ENCODE results near the gene MGLL. TPM values are rescaled to one million over a fixed set of nuclear protein-coding genes. Genes with fewer than 3 reads are reported as not detected.
A peak's percentile ranks its signal among the peaks of the same experiment; 100 is the strongest.

Gene MGLL
- total RNA-seq, 2 experiments from 2014 or later = 19.2 to 21.6 TPM

DNA sequence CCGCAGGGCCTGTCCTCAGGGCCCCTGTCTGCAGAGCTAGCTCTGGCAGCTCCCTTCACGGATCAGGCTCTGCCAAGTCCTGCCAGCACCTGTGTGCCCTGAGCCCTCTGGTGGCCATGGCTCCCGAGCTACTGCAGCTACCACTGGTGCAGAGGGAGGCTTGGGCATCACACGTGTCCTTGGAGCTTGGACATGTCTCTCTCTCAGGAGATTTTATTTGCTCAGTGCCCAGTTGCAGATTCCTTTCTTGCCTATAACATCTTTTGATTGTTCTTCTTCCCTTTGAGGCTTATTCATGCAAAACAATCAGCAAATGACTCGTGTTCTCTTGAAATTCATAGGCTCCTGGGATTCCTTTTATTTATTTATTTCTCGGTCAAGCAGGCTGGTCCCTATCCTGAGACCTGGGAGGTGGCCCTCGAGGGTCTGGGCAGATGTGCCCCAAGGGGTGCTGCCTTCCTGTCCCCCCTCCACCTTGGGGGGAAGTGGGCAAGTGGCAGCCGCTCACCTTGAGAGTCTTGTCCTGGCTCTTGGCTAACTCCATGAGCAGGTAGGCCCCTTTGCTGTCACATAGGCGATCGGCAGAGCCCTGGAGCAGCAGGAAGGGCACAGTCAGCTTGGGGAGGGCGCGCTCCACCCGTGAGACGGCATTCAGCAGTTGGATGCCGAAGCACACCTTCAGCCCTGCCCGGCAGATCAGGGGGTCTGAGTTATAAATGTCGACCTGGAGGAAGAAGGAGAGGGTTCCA is 127.7 kb downstream of the MGLL start:
- Histone ChIP-seq H3K4me2 (ENCODE audit: low read length) (no peak overlapping the region), H4K20me1 (ENCODE audit: insufficient read depth, low read length) (no peaks in the 10 kb centered on the region), H3K9me2 (ENCODE audit: insufficient read depth, low read length) (no peaks in the 10 kb centered on the region), H3K27ac (ENCODE audit: low read depth, low read length, poor library complexity, severe bottlenecking) (no peak overlapping the region), H3K36me3 (ENCODE audit: insufficient read depth, low read length) (peaks cover 30% of the 10 kb centered on the region; the same call in 1 of the 2 replicates), H3K4me1 (ENCODE audit: insufficient read depth, low read length, poor library complexity, severe bottlenecking) (peaks cover 14% of the 10 kb centered on the region), H3K9me3 (ENCODE audit: low read length) (no peaks in the 10 kb centered on the region), H3K4me3 (ENCODE audit: low read depth, low read length, poor library complexity, severe bottlenecking) (no peak overlapping the region), H3K79me2 (ENCODE audit: insufficient read depth, low read depth, low read length) (no peaks in the 10 kb centered on the region), H2AFZ (ENCODE audit: low read length) (no peak overlapping the region)
- POLR2A ChIA-PET = interaction anchor here (0.5 to 0.6 kb wide), 3 partner anchors 19 to 146 kb away, joined by 3 read pairs; partner anchors contain the start of gene TPRA1
- DNase-seq (ENCODE audit: low spot score) = peak; percentile 50
- intact Hi-C loops (cut with micrococcal nuclease; ENCODE audit: unreplicated experiment) = no loop called here
- CTCF ChIA-PET (ENCODE audit: unreplicated experiment) = interaction anchor here (1.0 kb wide), 1 partner anchor 39 kb away, joined by 4 read pairs; no protein-coding TSS in a partner anchor
- TF ChIP-seq EZH2phosphoT487 (IDR thresholded peaks at IDR 0.05; ENCODE audit: borderline replicate concordance, low read depth, low read length) = no peak
- TF ChIP-seq, protein P1, sequence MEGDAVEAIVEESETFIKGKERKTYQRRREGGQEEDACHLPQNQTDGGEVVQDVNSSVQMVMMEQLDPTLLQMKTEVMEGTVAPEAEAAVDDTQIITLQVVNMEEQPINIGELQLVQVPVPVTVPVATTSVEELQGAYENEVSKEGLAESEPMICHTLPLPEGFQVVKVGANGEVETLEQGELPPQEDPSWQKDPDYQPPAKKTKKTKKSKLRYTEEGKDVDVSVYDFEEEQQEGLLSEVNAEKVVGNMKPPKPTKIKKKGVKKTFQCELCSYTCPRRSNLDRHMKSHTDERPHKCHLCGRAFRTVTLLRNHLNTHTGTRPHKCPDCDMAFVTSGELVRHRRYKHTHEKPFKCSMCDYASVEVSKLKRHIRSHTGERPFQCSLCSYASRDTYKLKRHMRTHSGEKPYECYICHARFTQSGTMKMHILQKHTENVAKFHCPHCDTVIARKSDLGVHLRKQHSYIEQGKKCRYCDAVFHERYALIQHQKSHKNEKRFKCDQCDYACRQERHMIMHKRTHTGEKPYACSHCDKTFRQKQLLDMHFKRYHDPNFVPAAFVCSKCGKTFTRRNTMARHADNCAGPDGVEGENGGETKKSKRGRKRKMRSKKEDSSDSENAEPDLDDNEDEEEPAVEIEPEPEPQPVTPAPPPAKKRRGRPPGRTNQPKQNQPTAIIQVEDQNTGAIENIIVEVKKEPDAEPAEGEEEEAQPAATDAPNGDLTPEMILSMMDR (conservative IDR thresholded peaks at IDR 0.05; ENCODE audit: low read length) = peak; percentile 57
- no TSS peak for BruUV-seq (replicated peaks)

GRCh38 chr3:127693336-127693843 is 128.9 kb downstream of the MGLL start:
- H3K9me2 ChIP-seq (ENCODE audit: insufficient read depth, low read length) = no peaks in the 10 kb centered on the region
- TF ChIP-seq, protein P1 (conservative IDR thresholded peaks at IDR 0.05; ENCODE audit: low read length) = no peak
- TF ChIP-seq EZH2phosphoT487 (IDR thresholded peaks at IDR 0.05; ENCODE audit: borderline replicate concordance, low read depth, low read length) = no peak
- no peak for DNase-seq (ENCODE audit: low spot score)
- no peak overlapping the region for H3K27ac ChIP-seq (ENCODE audit: low read depth, low read length, poor library complexity, severe bottlenecking)
- no peaks in the 10 kb centered on the region for H3K79me2 ChIP-seq (ENCODE audit: insufficient read depth, low read depth, low read length)
- CTCF ChIA-PET (ENCODE audit: unreplicated experiment) = no interaction called here
- intact Hi-C loops (cut with micrococcal nuclease; ENCODE audit: unreplicated experiment) = no loop called here
- H3K4me1 ChIP-seq (ENCODE audit: insufficient read depth, low read length, poor library complexity, severe bottlenecking) = peaks cover 14% of the 10 kb centered on the region
- H4K20me1 ChIP-seq (ENCODE audit: insufficient read depth, low read length) = no peaks in the 10 kb centered on the region
- peaks cover 25% of the 10 kb centered on the region; the same call in 1 of the 2 replicates for H3K36me3 ChIP-seq (ENCODE audit: insufficient read depth, low read length)
- no peak overlapping the region for H3K4me3 ChIP-seq (ENCODE audit: low read depth, low read length, poor library complexity, severe bottlenecking)
- BruUV-seq (replicated peaks) = no TSS peak
- no peak overlapping the region for H2AFZ ChIP-seq (ENCODE audit: low read length)
- POLR2A ChIA-PET = no interaction called here
- H3K4me2 ChIP-seq (ENCODE audit: low read length) = no peak overlapping the region
- H3K9me3 ChIP-seq (ENCODE audit: low read length) = no peaks in the 10 kb centered on the region

Measured in OCI-LY7 (cell line).